HepG2 (cell line): ENCODE data around the gene ACACA. TPM values are rescaled to one million over a fixed set of nuclear protein-coding genes. Genes with fewer than 3 reads are reported as not detected.

Experiments used
- NFE2L2 ChIP-seq: fragments of 150-350 bp; IDR thresholded peaks from 2 replicates; pipeline ENCODE4 v1.6.1; 2014; ENCODE audit warnings: low read length
- PRMT3 ChIP-seq: sonication (generic); formaldehyde crosslinking; IDR thresholded peaks from 2 replicates; pipeline ENCODE4 v1.8.1; 2022; ENCODE audit warnings: low read depth, mild to moderate bottlenecking, moderate library complexity, missing genetic modification reagents, borderline replicate concordance
- ZNF747 ChIP-seq: sonication (generic); formaldehyde crosslinking; IDR thresholded peaks from 2 replicates; pipeline ENCODE4 v1.8.1; 2023; ENCODE audit warnings: missing genetic modification reagents, mild to moderate bottlenecking, borderline replicate concordance
- polyA plus RNA-seq, 8 experiments: library from polyadenylated mRNA; depleted of rRNA in 3 of 8; stranded (reverse) in 7 of 8; unstranded in 1 of 8; fragments of >200 nt; fragmentation: Illumina TruSeq in 4 of 8; extraction: Trizol in 4 of 8; gene quantifications; 2 replicates each; pipeline versions ENCODE4 v1.2.1 to v1.2.3, GENCODE V29; 2011 to 2016; ENCODE audit warnings: low read depth in 4 of 8, missing spikeins in 1 of 8, mixed read lengths in 1 of 8; ENCODE audit not compliant: insufficient read depth in 1 of 8
- total RNA-seq, 5 experiments: library from RNA; depleted of rRNA; stranded (reverse); fragments of >200 nt; fragmentation: Illumina TruSeq; extraction: Trizol; gene quantifications; 2 replicates each; pipeline ENCODE4 v1.2.3, GENCODE V29; 2016; ENCODE audit warnings: low read depth in 1 of 5
- TF ChIP-seq, protein P1 (sequence below): sonication (generic); formaldehyde crosslinking; IDR thresholded peaks from 2 replicates; pipeline ENCODE4 v1.4.0; 2020; ENCODE audit warnings: mild to moderate bottlenecking, missing genetic modification reagents
- TF ChIP-seq, protein P2 (sequence below): sonication (generic); formaldehyde crosslinking; IDR thresholded peaks from 2 replicates; pipeline ENCODE4 v1.5.1; 2020; ENCODE audit warnings: mild to moderate bottlenecking, missing genetic modification reagents, moderate library complexity
- TF ChIP-seq, protein P3 (sequence below): sonication (generic); formaldehyde crosslinking; IDR thresholded peaks from 2 replicates; pipeline ENCODE4 v1.4.0; 2020; ENCODE audit warnings: missing genetic modification reagents, mild to moderate bottlenecking, borderline replicate concordance
- TF ChIP-seq, protein P4 (sequence below): sonication (generic); formaldehyde crosslinking; IDR thresholded peaks from 2 replicates; pipeline ENCODE4 v1.4.0; 2020; ENCODE audit warnings: missing genetic modification reagents, borderline replicate concordance

ACACA gene
- total and polyA plus RNA-seq, 2 of the 13 experiments (the other 11 are each of a cell fraction or from before 2014, with no cell fraction given): 39.2 to 47.2 TPM

DNA sequence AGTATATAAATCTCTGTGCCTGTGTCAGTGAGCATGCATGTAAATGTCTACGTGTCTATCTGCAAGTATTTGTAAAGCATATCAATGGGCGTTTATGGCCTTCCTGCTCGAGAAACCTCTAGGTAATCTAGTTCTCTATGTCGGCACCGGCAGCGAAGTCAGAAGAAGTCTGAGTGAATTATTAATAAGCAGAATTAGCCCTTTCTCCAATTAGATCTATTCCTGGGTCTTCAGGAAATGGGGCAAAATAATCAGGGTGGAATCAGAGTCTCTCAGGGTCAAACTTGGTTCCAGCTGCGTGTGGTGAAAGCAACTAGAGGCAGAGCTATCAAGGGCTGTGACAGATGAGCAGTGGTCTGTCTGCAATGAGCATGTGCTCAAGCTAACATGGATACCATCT is 30.9 kb downstream of the ACACA start, which contains the start of gene C17orf78 (continued):
- TF ChIP-seq, protein P1, sequence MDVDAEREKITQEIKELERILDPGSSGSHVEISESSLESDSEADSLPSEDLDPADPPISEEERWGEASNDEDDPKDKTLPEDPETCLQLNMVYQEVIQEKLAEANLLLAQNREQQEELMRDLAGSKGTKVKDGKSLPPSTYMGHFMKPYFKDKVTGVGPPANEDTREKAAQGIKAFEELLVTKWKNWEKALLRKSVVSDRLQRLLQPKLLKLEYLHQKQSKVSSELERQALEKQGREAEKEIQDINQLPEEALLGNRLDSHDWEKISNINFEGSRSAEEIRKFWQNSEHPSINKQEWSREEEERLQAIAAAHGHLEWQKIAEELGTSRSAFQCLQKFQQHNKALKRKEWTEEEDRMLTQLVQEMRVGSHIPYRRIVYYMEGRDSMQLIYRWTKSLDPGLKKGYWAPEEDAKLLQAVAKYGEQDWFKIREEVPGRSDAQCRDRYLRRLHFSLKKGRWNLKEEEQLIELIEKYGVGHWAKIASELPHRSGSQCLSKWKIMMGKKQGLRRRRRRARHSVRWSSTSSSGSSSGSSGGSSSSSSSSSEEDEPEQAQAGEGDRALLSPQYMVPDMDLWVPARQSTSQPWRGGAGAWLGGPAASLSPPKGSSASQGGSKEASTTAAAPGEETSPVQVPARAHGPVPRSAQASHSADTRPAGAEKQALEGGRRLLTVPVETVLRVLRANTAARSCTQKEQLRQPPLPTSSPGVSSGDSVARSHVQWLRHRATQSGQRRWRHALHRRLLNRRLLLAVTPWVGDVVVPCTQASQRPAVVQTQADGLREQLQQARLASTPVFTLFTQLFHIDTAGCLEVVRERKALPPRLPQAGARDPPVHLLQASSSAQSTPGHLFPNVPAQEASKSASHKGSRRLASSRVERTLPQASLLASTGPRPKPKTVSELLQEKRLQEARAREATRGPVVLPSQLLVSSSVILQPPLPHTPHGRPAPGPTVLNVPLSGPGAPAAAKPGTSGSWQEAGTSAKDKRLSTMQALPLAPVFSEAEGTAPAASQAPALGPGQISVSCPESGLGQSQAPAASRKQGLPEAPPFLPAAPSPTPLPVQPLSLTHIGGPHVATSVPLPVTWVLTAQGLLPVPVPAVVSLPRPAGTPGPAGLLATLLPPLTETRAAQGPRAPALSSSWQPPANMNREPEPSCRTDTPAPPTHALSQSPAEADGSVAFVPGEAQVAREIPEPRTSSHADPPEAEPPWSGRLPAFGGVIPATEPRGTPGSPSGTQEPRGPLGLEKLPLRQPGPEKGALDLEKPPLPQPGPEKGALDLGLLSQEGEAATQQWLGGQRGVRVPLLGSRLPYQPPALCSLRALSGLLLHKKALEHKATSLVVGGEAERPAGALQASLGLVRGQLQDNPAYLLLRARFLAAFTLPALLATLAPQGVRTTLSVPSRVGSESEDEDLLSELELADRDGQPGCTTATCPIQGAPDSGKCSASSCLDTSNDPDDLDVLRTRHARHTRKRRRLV (CRISPR knock-in tag): no peak
- TF ChIP-seq, protein P2, sequence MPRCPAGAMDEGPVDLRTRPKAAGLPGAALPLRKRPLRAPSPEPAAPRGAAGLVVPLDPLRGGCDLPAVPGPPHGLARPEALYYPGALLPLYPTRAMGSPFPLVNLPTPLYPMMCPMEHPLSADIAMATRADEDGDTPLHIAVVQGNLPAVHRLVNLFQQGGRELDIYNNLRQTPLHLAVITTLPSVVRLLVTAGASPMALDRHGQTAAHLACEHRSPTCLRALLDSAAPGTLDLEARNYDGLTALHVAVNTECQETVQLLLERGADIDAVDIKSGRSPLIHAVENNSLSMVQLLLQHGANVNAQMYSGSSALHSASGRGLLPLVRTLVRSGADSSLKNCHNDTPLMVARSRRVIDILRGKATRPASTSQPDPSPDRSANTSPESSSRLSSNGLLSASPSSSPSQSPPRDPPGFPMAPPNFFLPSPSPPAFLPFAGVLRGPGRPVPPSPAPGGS (CRISPR knock-in tag): no peak
- TF ChIP-seq NFE2L2: no peak
- no peak for TF ChIP-seq ZNF747
- TF ChIP-seq, protein P3, sequence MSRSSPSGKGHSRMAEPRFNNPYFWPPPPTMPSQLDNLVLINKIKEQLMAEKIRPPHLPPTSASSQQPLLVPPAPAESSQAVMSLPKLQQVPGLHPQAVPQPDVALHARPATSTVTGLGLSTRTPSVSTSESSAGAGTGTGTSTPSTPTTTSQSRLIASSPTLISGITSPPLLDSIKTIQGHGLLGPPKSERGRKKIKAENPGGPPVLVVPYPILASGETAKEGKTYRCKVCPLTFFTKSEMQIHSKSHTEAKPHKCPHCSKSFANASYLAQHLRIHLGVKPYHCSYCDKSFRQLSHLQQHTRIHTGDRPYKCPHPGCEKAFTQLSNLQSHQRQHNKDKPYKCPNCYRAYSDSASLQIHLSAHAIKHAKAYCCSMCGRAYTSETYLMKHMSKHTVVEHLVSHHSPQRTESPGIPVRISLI (CRISPR knock-in tag): no peak
- TF ChIP-seq PRMT3 (CRISPR knock-in tag): no peak
- TF ChIP-seq, protein P4, sequence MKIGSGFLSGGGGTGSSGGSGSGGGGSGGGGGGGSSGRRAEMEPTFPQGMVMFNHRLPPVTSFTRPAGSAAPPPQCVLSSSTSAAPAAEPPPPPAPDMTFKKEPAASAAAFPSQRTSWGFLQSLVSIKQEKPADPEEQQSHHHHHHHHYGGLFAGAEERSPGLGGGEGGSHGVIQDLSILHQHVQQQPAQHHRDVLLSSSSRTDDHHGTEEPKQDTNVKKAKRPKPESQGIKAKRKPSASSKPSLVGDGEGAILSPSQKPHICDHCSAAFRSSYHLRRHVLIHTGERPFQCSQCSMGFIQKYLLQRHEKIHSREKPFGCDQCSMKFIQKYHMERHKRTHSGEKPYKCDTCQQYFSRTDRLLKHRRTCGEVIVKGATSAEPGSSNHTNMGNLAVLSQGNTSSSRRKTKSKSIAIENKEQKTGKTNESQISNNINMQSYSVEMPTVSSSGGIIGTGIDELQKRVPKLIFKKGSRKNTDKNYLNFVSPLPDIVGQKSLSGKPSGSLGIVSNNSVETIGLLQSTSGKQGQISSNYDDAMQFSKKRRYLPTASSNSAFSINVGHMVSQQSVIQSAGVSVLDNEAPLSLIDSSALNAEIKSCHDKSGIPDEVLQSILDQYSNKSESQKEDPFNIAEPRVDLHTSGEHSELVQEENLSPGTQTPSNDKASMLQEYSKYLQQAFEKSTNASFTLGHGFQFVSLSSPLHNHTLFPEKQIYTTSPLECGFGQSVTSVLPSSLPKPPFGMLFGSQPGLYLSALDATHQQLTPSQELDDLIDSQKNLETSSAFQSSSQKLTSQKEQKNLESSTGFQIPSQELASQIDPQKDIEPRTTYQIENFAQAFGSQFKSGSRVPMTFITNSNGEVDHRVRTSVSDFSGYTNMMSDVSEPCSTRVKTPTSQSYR (CRISPR knock-in tag): no peak
